Adipocyte (in vitro differentiated cells): ENCODE data around the gene CLASP1.
"Not testable (repeated sequence)": the region's sequence is repeated elsewhere in the genome, so short reads cannot be mapped to it uniquely, and the experiment has no call there.

ENCODE experiments used
- DNase-seq: peaks from one replicate; pipeline ENCODE4 v3.0.0-alpha.2; 2015; ENCODE audit warnings: low read depth
- H3K27me3 ChIP-seq: replicated peaks from 2 replicates; pipeline ENCODE4 v1.7.0; 2013; ENCODE audit warnings: mild to moderate bottlenecking, low read length, moderate library complexity; ENCODE audit not compliant: control insufficient read depth, insufficient read depth
- H3K36me3 ChIP-seq: 2 replicates; pipeline ENCODE4 v1.7.0; 2013; ENCODE audit warnings: low read length, mild to moderate bottlenecking, moderate library complexity; ENCODE audit not compliant: control insufficient read depth, insufficient read depth, severe bottlenecking
- H3K4me1 ChIP-seq: 2 replicates; pipeline ENCODE4 v1.7.0; 2013; ENCODE audit warnings: mild to moderate bottlenecking, low read length, moderate library complexity; ENCODE audit not compliant: control insufficient read depth, insufficient read depth
- H3K4me3 ChIP-seq: 2 replicates; pipeline ENCODE4 v1.7.0; 2013; ENCODE audit warnings: mild to moderate bottlenecking, low read length, moderate library complexity
- H3K9ac ChIP-seq: 2 replicates; pipeline ENCODE4 v1.7.0; 2013; ENCODE audit warnings: mild to moderate bottlenecking, low read length, moderate library complexity
- H3K9me3 ChIP-seq: 2 replicates; pipeline ENCODE4 v1.7.0; 2013; ENCODE audit warnings: mild to moderate bottlenecking, low read length, moderate library complexity; ENCODE audit not compliant: control insufficient read depth

CLASP1 gene

DNA sequence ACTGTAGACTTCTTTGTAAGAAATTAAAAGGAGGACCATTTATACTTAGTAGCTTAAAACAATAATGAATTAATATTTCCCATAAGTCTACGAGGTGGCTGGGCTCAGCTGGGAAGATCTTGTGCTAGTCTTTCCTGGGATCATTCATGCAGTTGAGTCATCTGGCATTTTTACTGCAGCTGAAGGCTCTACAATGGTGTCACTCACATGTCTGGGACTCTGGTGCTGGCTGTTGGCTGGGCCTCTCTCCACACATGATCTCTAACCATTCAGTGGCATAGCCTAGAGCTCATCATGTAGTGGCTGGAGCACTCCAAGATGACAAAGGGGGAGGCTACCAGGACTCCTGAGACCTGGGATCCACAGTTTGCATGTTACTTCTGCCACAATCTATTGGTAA is 35.5 kb downstream of the CLASP1 start:
- DNase-seq: no peak
- H3K4me1 ChIP-seq: no peaks in the 10 kb centered on the region

GRCh38 chr2:121613152-121613551 is 36.1 kb downstream of the CLASP1 start:
- DNase-seq: no peak
- Histone ChIP-seq H3K4me3 (no peak overlapping the region), H3K27me3 (no peaks in the 10 kb centered on the region), H3K9ac (no peak overlapping the region), H3K36me3 (peaks cover 13% of the 10 kb centered on the region), H3K4me1 (no peaks in the 10 kb centered on the region), H3K9me3 (no peaks in the 10 kb centered on the region)

More for the DNA sequence above, 35.5 kb downstream of the CLASP1 start:
- H3K36me3 ChIP-seq: peaks cover 13% of the 10 kb centered on the region
- no peaks in the 10 kb centered on the region for H3K27me3 ChIP-seq
- no peaks in the 10 kb centered on the region for H3K9me3 ChIP-seq
- H3K4me3 ChIP-seq: no peak overlapping the region
- H3K9ac ChIP-seq: no peak overlapping the region

- no peaks in the 10 kb centered on the region for H3K4me1 ChIP-seq
- no peaks in the 10 kb centered on the region for H3K27me3 ChIP-seq
- no peak overlapping the region for H3K4me3 ChIP-seq
- DNase-seq: no peak
- H3K36me3 ChIP-seq: peaks cover 13% of the 10 kb centered on the region
- no peaks in the 10 kb centered on the region for H3K9me3 ChIP-seq
- H3K9ac ChIP-seq: no peak overlapping the region
Measured at GRCh38 chr2:121611730-121612705, 37.2 kb downstream of the CLASP1 start.

DNA sequence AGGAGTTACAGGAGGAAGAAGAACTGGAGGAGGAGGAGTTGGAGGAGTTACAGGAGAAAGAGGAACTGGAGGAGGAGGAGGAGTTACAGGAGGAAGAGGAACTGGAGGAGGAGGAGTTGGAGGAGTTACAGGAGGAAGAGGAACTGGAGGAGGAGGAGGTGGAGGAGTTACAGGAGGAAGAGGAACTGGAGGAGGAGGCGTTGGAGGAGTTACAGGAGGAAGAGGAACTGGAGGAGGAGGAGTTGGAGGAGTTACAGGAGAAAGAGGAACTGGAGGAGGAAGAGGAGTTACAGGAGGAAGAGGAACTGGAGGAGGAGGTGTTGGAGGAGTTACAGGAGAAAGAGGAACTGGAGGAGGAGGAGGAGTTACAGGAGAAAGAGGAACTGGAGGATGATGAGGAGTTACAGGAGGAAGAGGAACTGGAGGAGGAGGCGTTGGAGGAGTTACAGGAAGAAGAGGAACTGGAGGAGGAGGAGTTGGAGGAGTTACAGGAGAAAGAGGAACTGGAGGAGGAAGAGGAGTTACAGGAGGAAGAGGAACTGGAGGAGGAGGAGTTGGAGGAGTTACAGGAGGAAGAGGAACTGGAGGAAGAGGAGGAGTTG is 38.1 kb downstream of the CLASP1 start:
- not testable (repeated sequence) for DNase-seq, H3K4me1 ChIP-seq, H3K4me3 ChIP-seq, H3K9me3 ChIP-seq, H3K9ac ChIP-seq, H3K27me3 ChIP-seq
- peaks cover 13% of the 10 kb centered on the region for H3K36me3 ChIP-seq

DNA sequence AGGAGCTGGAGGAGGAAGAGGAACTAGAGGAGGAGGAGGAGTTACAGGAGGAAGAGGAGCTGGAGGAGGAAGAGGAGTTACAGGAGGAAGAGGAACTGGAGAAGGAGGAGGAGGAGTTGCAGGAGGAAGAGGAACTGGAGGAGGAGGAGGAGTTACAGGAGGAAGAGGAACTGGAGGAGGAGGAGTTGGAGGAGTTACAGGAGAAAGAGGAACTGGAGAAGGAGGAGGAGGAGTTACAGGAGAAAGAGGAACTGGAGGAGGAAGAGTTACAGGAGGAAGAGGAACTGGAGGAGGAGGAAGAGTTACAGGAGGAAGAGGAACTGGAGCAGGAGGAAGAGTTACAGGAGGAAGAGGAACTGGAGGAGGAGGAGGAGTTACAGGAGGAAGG is 38.8 kb downstream of the CLASP1 start:
- DNase-seq, H3K4me3 ChIP-seq, H3K9me3 ChIP-seq, H3K27me3 ChIP-seq, H3K9ac ChIP-seq, H3K4me1 ChIP-seq: not testable (repeated sequence)
- H3K36me3 ChIP-seq: peaks cover 17% of the 10 kb centered on the region

DNA sequence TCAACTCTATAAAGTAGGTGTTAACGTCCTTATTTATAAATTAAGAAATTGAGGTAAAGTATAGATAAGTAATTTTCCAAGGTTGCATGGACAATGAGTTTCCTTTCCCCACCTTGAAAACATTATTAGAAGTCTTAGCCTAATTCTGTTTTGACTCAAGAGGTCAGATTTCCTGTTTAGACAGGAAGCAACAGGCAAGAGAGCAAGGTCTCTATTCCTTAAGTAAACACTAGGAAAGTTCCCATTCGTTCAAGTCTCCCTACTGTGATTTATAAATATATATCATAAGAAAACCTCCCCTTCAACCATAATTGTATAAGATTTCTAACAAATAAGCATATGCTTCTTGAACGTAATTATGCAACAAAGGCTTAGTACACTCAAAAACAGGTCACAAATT is 40.3 kb downstream of the CLASP1 start:
- H3K4me1 ChIP-seq: no peaks in the 10 kb centered on the region
- H3K9ac ChIP-seq: no peak overlapping the region
- peaks cover 14% of the 10 kb centered on the region for H3K36me3 ChIP-seq
- no peaks in the 10 kb centered on the region for H3K27me3 ChIP-seq
- H3K9me3 ChIP-seq: no peaks in the 10 kb centered on the region
- no peak for DNase-seq
- no peak overlapping the region for H3K4me3 ChIP-seq

GRCh38 chr2:121608367-121608766 is 40.9 kb downstream of the CLASP1 start:
- Histone ChIP-seq H3K27me3 (no peaks in the 10 kb centered on the region), H3K36me3 (peaks cover 14% of the 10 kb centered on the region), H3K4me1 (no peaks in the 10 kb centered on the region), H3K9ac (no peak overlapping the region), H3K9me3 (no peaks in the 10 kb centered on the region), H3K4me3 (no peak overlapping the region)
- no peak for DNase-seq

DNA sequence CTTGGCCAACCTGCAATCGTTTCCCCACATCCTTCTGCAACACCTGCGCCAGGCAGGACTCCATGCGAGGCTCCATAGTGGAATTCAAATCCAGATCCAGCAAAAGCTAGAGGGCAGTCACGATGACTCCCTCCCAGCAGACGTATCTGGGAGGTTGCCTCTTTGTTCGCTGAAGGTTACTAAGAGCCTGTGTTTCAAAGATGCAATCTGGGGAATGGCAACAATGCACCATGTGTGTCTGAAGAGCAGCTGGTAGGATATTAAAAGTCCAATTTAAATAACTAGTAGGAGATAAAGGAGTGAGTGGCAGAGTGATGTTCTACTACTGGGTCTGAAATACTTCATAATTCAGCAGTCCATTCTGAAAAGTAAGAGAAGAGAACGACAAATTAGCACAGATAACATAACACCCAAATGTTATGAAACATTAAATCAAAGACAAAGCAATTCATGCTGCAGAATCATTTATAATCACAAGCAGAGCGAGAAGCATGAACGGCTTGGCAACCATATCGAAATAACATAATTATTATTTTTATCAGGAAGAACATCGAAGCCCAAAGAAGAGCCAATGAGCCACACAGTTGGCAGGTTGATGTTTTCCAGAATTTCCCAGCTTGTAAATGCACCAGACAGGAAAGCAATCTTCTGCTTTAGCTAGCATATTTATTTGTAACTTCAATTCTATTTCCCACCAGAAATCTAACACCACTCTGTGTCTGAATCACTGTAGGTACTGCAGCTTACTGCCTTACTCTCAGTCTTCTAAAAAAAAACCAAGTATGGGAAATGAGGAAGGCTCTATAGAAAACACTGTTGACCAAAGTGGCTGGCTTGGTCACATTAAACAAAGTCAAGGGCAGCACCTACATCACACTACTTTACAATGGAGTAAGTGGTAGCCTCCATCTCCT is 43.2 kb downstream of the CLASP1 start:
- Histone ChIP-seq H3K9me3 (no peaks in the 10 kb centered on the region), H3K27me3 (no peaks in the 10 kb centered on the region), H3K36me3 (peaks cover 14% of the 10 kb centered on the region), H3K4me3 (no peak overlapping the region), H3K9ac (no peak overlapping the region), H3K4me1 (no peaks in the 10 kb centered on the region)
- no peak for DNase-seq

DNA sequence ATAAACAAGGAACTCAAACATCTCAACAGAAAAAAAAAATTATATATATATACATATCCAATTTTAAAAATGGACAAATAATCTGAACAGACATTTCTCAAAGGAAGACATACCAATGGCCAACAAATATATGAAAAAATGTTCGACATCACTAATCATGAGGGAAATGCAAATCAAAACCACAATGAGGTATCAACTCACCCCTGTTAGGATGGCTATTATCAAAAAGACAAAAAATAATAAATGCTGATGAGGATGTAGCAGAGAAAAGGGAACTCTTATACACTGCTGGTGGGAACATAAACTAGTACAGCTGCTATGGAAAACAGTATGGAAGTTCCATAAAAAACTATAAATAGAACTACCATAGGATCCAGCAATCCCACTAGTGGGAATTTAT is 46.1 kb downstream of the CLASP1 start:
- H3K36me3 ChIP-seq: peaks cover 14% of the 10 kb centered on the region
- no peaks in the 10 kb centered on the region for H3K27me3 ChIP-seq
- no peak overlapping the region for H3K4me3 ChIP-seq
- no peak overlapping the region for H3K9ac ChIP-seq
- no peak for DNase-seq
- no peaks in the 10 kb centered on the region for H3K9me3 ChIP-seq
- no peaks in the 10 kb centered on the region for H3K4me1 ChIP-seq

- Histone ChIP-seq H3K9ac (no peak overlapping the region), H3K9me3 (no peaks in the 10 kb centered on the region), H3K36me3 (peaks cover 6% of the 10 kb centered on the region), H3K4me1 (peaks cover 13% of the 10 kb centered on the region), H3K27me3 (no peaks in the 10 kb centered on the region), H3K4me3 (no peak overlapping the region)
- no peak for DNase-seq
Measured at GRCh38 chr2:121599963-121600651, 49.2 kb downstream of the CLASP1 start.
